ENCODE measurements around the gene ERGIC1. TPM values are rescaled to one million over a fixed set of nuclear protein-coding genes. Genes with fewer than 3 reads are reported as not detected.

The ERGIC1 gene
- polyA plus RNA-seq, 1 donor, result 89.6 TPM

DNA sequence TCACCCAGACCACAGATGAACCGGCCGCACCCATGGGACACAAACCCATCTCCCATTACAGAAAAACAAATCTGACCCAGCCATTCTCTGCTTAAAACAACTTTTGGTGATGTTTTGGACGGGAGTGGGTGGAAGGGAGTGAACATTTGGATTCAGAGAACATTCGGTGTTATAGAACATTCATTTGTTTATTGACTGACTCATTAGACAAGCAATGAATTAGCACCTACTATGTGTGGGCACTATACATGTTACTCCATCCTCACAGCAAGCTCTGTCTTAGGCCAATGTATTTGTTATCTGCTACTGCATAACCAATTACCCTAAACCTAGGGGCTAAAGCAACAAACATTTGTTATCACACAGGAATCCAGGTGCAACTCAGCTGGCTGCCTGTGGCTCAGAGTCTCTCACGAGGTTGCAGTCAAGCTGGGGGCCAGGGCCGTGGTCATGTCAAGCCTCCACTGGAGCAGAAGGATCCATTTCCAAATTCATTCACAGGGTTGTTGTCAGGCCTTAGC is 5.1 kb upstream of the ERGIC1 start:
- no peak for DNase-seq

GRCh38 chr5:172830275-172830799 is 3.7 kb upstream of the ERGIC1 start:
- no peak for DNase-seq

DNA sequence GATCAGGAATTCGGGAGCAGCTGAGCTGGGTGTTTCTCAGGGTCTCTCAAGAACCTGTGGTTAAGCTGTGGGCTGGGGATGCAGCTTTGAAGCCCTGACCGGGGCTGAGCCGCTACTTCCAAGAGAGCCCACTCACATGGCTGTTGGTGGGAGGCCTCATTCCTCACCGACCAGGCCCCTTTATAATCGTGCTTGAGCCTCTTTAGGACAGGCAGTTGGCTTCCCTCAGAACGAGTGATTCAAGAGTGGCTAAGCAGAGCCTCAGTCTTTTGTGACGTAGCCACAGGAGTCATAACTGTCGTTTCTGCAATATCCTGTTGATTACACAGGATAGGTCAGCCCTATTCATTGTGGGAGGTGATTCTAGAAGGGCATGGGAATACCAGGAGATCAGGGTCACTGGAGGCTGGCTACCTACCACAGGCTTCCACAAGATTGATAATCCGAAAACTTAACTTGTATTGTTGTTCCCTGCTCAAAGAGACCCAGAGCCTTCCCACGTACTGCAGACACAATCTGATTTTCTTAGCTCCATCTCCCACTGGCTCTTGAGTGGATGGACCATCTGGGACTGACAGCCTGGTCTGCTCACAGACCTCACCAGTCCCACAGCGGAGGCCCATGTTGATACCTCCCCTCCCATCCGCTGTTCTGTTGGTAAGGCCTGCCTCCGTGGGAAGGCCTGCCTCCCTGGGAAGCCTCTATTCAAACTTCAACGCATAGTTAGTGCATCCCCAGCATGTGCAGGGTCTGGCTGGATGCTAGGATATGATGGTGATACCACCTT is 3.0 kb upstream of the ERGIC1 start:
- no peak for DNase-seq

- DNase-seq, result no peak
These were observed 1.4 kb upstream of the ERGIC1 start for GRCh38 chr5:172832383-172833315.

DNA sequence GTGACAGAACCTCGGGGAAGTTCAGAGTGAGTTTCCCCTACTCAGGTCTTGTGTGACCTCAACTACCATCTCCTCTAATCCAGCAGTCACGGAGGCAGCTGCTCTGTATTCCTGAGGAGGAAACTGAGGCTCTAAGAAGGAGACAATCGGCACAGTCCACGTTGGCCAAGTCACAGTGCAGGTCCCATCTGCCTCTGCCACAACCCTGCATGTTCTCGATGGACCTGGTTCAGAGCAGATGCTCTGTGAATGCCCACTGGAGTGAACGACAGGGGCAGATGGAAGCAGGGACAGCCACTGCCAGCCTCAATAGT is 722 bp upstream of the ERGIC1 start:
- no peak for DNase-seq

DNA sequence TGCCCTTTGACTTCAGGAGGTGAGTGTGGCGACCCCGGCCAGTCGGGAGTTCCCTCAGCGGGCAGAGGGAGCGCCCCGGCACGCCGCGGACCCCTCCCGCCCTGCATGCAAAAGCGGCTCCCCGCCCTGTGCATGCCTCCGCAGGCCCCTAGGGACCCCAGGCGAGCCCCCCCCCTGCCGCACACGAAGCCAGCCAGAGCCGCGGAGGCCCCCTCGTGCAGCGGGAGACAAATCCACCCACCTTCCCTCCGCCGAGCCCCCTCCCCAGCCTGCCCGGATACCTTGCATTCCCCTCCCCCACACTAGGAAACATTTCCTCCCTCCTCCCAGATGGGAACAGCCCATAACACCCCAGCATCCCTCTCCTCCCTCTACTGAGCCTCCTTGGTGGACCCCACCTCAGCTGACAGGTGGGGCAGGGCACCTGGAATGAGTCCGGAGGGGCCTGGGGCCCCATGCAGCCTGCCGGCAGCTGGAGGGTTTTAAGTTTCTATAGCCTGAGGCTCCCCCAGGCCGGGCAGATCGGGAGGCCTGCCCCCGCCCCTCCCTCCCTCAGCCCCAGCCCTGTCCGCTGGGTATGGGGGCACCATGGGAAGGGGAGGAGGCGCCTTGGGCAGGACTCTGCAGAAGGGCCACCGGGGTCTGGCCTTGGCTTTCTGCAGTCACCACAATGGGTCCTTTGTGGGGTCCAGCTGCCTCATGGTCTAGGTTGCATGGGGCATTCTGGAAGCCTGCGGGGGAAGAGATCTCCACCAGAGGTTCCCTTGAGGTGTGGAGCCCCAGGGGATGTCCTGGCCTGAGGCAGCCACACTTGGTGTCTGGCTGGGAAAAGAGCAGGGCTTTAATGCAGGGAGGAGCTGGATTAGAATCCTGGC is 601 bp downstream of the ERGIC1 start:
- no peak for DNase-seq

- no peak for DNase-seq
These were observed 1.4 kb downstream of the ERGIC1 start for GRCh38 chr5:172835290-172835993.

DNA sequence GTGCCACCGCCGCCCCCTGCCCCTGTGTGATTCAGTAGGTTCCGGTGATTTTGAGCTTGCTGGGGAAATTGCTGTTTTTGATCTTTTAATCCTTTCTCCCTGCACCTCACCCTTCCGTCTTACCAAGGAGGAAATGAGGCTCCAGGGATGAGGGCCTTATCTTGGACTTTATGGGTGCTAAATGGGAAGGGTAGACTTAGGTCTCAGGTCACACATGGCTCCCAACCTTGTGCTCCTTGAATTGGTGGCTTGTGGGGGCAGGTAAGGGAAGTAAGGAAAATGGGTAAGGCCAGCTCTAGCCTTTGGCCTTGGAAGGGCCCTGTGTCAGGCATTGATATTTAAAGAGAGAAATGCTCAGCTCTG is 1.9 kb downstream of the ERGIC1 start:
- DNase-seq, result no peak

- no peak for DNase-seq
These were observed 3.6 kb downstream of the ERGIC1 start for GRCh38 chr5:172837640-172838039.

GRCh38 chr5:172838151-172838875 is 4.3 kb downstream of the ERGIC1 start:
- no peak for DNase-seq

DNA sequence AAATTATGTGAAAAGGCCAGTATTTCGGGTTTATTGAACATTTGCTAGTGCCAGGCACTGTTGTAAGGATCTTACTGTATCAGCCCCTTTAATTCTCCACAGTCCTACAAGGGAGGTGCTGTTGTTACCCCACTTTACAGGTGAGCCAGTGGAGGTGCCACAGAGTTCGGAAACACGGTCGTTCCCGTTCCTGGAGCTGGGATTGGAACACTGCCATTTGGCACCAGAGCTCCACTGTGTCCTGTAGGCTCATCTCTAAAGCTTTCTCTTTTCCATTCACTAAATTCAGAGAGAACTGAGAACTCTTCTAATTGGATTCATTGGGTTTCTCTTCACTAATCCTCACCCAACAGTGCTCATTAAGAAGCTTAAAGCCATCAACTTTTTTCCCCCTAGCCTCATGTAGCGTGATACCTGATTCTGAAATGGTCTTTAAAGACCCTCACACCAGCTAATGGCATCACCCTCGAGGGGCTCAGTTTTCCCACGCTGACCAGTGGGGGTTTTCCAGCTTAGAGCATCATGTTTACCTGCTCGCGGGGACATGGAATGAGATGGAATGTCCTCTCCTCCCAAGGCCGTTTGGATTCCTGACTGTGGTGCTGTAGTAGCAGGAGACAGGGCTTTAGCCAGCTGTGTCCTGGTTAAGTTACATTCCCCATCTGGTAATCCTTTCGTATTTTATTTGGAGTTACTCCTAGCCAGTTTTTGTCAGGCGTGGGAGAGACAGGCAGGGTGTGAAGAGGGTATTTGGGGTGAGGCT is 5.8 kb downstream of the ERGIC1 start:
- no peak for DNase-seq

GRCh38 chr5:172840432-172841154 is 6.5 kb downstream of the ERGIC1 start:
- no peak for DNase-seq

DNA sequence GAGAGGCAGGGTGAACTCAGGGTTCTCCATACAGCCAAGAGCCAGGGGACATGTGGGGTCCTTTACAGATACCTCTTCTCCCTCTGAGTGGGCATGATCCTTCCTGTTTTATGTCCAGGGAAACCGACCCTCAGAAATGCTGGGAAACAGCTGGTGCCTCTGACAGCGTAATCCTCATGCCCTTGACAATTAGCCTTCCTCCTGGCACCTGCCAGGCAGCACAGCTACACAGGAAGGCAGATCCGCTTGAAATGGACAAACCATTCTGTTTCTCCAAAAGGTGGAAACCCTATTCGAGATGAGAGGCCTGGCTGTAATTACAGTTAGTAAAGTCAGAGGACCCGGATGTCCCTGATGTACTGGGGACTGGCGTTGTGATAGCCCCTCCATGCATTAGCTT is 7.2 kb downstream of the ERGIC1 start:
- no peak for DNase-seq

GRCh38 chr5:172843825-172844576 is 9.9 kb downstream of the ERGIC1 start:
- DNase-seq, result no peak

DNA sequence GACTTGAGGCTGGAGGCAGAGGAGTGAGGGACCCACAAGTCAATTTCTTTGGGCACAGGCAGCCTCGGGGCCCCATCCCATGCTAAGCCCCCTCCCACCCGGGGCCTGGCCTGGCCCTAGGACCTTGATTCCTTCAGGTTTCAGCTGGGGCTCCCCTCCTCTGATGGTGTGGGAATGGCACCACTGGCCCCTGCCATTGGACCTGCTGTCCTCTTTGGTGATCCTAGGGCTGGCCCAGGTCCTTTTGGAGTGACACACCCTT is 10.5 kb downstream of the ERGIC1 start:
- no peak for DNase-seq

DNA sequence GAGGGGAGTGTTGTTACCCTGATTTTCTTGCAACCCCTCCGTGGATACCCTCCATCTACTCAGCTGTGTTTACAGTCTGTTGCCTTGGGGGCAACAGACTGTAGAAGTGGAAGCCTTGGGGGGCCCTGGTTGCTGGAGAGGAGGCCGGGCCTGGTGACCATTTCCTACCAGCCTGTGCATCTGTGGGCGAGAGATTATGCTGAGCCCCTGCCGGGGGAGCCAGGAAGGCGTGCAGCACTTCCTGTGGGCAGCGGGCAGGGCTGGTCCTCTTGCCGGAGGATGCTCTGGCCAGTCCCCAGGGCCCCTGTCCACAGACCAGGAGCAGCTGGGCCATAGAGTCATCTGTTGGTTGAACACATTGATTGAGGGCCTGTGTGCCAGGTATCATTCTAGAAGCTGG is 11.1 kb downstream of the ERGIC1 start:
- DNase-seq, result no peak

- DNase-seq, result no peak
These were observed 11.5 kb downstream of the ERGIC1 start for GRCh38 chr5:172845576-172845975.

DNA sequence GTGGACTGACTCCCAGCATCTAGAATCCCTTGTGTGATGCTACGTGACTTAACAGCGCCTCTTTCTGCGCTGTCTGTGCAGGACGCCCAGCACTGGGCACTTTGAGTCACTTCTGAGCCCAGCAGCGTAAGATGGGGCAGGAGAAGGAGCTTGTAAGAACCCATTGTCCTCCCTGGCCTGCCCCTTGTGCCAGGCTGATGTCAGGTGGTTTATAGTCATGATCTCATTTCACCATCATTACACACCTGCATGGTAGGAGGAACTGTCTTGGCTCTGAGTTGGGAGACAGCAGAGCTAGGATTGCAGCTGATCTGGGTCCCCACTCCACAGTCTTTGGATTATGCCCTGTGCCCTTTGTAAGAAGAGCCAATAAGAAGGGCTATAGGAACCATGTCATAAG is 12.2 kb downstream of the ERGIC1 start:
- no peak for DNase-seq

- DNase-seq, result no peak
These were observed 12.6 kb downstream of the ERGIC1 start for GRCh38 chr5:172846677-172847076.
